Prostate gland (tissue), 2 donors: ENCODE data around the gene EPB41L4A.

Experiments
- CTCF ChIP-seq, 4 experiments: fragments of 200-600 bp in 2 of 4; fragments of 450-650 bp in 2 of 4; sonication (generic) in 2 of 4; IDR thresholded peaks; 1 replicate in 3 of 4; 2 replicates in 1 of 4; pipeline ENCODE4 v1.5.1; 2016 to 2019; ENCODE audit warnings: antibody characterized with exemption in 4 of 4, mild to moderate bottlenecking in 2 of 4, moderate library complexity in 2 of 4
- POLR2A ChIP-seq: fragments of 450-650 bp; IDR thresholded peaks from one replicate; pipeline ENCODE4 v1.6.1; 2016; ENCODE audit warnings: antibody characterized with exemption, mild to moderate bottlenecking

- no peak for TF ChIP-seq POLR2A
- no peak for TF ChIP-seq CTCF (IDR thresholded peaks at IDR 0.05)
These were observed 114.3 kb downstream of the EPB41L4A start for GRCh38 chr5:112304743-112305142.
